Trophoblast cell (in vitro differentiated cells and primary cell): ENCODE data around the gene KRTAP2-3.
"Not testable (repeated sequence)": the region's sequence is repeated elsewhere in the genome, so short reads cannot be mapped to it uniquely, and the experiment has no call there.

Experiments used
- DNase-seq, 2 donors: peaks; one replicate each; pipeline ENCODE4 v3.0.0-alpha.2; 2016
- H2AFZ ChIP-seq: 2 replicates; pipeline ENCODE4 v1.6.1; 2013; ENCODE audit warnings: low read length, moderate library complexity, mild to moderate bottlenecking; ENCODE audit not compliant: insufficient read depth, poor library complexity
- H2AK5ac ChIP-seq: 2 replicates; pipeline ENCODE4 v1.6.1; 2013; ENCODE audit warnings: mild to moderate bottlenecking, low read length
- H2BK120ac ChIP-seq: 2 replicates; pipeline ENCODE4 v1.6.1; 2013; ENCODE audit warnings: low read length, mild to moderate bottlenecking, moderate library complexity; ENCODE audit not compliant: insufficient read depth, poor library complexity
- H2BK12ac ChIP-seq: 2 replicates; pipeline ENCODE4 v1.6.1; 2013; ENCODE audit warnings: mild to moderate bottlenecking, low read length, moderate library complexity
- H2BK5ac ChIP-seq: 2 replicates; pipeline ENCODE4 v1.6.1; 2013; ENCODE audit warnings: low read length, low read depth, moderate library complexity, mild to moderate bottlenecking; ENCODE audit not compliant: poor library complexity
- H3K14ac ChIP-seq: 2 replicates; pipeline ENCODE4 v1.6.1; 2013; ENCODE audit warnings: mild to moderate bottlenecking, low read length
- H3K18ac ChIP-seq: 2 replicates; pipeline ENCODE4 v1.6.1; 2013; ENCODE audit warnings: mild to moderate bottlenecking, low read length
- H3K23ac ChIP-seq: 2 replicates; pipeline ENCODE4 v1.6.1; 2013; ENCODE audit warnings: low read length
- H3K27ac ChIP-seq: 2 replicates; pipeline ENCODE4 v1.5.1; 2013; ENCODE audit warnings: low read depth, mild to moderate bottlenecking, inconsistent platforms, low read length, moderate library complexity
- H3K27me3 ChIP-seq: 2 replicates; pipeline ENCODE4 v1.6.1; 2013; ENCODE audit warnings: inconsistent platforms, mild to moderate bottlenecking, low read length, moderate library complexity; ENCODE audit not compliant: insufficient read depth
- H3K36me3 ChIP-seq, 2 experiments: 1 replicate in 1 of 2; 2 replicates in 1 of 2; pipeline ENCODE4 v1.6.1; 2013; ENCODE audit warnings: low read length in 2 of 2, mild to moderate bottlenecking in 2 of 2, moderate library complexity in 1 of 2; ENCODE audit not compliant: insufficient read depth in 2 of 2, control insufficient read depth in 1 of 2
- H3K4ac ChIP-seq: 2 replicates; pipeline ENCODE4 v1.6.1; 2013; ENCODE audit warnings: low read depth, mild to moderate bottlenecking, low read length, moderate library complexity
- H3K4me1 ChIP-seq, 2 experiments: 1 replicate in 1 of 2; 2 replicates in 1 of 2; pipeline ENCODE4 v1.6.1; 2013; ENCODE audit warnings: low read length in 2 of 2, mild to moderate bottlenecking in 2 of 2, moderate library complexity in 1 of 2; ENCODE audit not compliant: insufficient read depth in 2 of 2, control insufficient read depth in 1 of 2
- H3K4me2 ChIP-seq: 2 replicates; pipeline ENCODE4 v1.6.1; 2013; ENCODE audit warnings: inconsistent platforms, mild to moderate bottlenecking, low read length, moderate library complexity
- H3K4me3 ChIP-seq: 2 replicates; pipeline ENCODE4 v1.5.1; 2013; ENCODE audit warnings: mild to moderate bottlenecking, low read depth, low read length, inconsistent platforms
- H3K79me1 ChIP-seq: one replicate; pipeline ENCODE4 v1.6.1; 2013; ENCODE audit warnings: low read length
- H3K79me2 ChIP-seq: 2 replicates; pipeline ENCODE4 v1.6.1; 2013; ENCODE audit warnings: low read length, mild to moderate bottlenecking; ENCODE audit not compliant: control insufficient read depth, insufficient read depth, poor library complexity
- H3K9ac ChIP-seq: 2 replicates; pipeline ENCODE4 v1.6.1; 2013; ENCODE audit warnings: mild to moderate bottlenecking, low read length
- H3K9me3 ChIP-seq: 2 replicates; pipeline ENCODE4 v1.6.1; 2013; ENCODE audit warnings: low read depth, mild to moderate bottlenecking, control low read depth, inconsistent platforms, low read length; ENCODE audit not compliant: insufficient read depth
- H4K12ac ChIP-seq: 2 replicates; pipeline ENCODE4 v1.6.1; 2013; ENCODE audit warnings: low read depth, mild to moderate bottlenecking, low read length, moderate library complexity
- H4K8ac ChIP-seq: 2 replicates; pipeline ENCODE4 v1.6.1; 2013; ENCODE audit warnings: low read depth, mild to moderate bottlenecking, low read length, moderate library complexity
- H4K91ac ChIP-seq: one replicate; pipeline ENCODE4 v1.6.1; 2013; ENCODE audit warnings: low read depth, mild to moderate bottlenecking, low read length, moderate library complexity
- WGBS: extraction: QIAGEN DNeasy Blood & Tissue Kit; methylation state at CpG from one replicate; pipeline ENCODE4 v1.1.7; 2013; ENCODE audit warnings: missing lambda C conversion rate; ENCODE audit not compliant: insufficient read length, insufficient coverage; ENCODE audit errors: extremely low coverage; 5-methylcytosine and 5-hydroxymethylcytosine counted together

Gene KRTAP2-3

DNA sequence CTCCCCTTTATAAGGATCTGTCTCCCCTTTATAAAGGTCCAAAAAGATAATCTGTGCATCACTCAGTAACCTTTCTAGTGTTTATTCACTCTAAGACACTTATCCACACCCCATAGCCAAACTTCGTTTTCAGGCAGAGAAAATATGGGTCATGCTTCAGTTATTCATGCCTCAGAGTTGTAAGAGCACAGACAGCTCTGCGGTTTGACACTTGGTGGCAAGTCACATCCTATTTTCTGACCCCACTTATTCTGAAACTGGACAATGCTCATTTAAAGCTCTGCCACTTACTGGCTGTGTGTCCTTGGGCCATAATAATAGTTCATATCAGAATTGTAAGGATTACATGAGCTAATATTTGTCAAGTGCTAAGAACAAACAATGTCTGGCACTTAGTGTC lies 10.8 kb downstream of the KRTAP2-3 start:
- Histone ChIP-seq H3K23ac (no peak overlapping the region), H3K4me2 (peak overlapping the region; percentile 27), H3K9ac (no peak overlapping the region), H3K79me1 (peaks cover 5% of the 10 kb centered on the region), H3K18ac (no peak overlapping the region), H4K91ac (no peak overlapping the region), H2BK5ac (no peak overlapping the region), H2BK120ac (no peak overlapping the region), H2AFZ (no peak overlapping the region), H2AK5ac (no peak overlapping the region), H3K14ac (no peak overlapping the region), H3K27me3 (no peaks in the 10 kb centered on the region), H3K4me1 (peaks cover 5 to 6% of the 10 kb centered on the region in 2 experiments), H3K27ac (peak overlapping the region; percentile 80), H4K8ac (no peak overlapping the region), H4K12ac (no peak overlapping the region), H3K4me3 (no peak overlapping the region), H3K79me2 (no peaks in the 10 kb centered on the region), H3K4ac (no peak overlapping the region), H2BK12ac (no peak overlapping the region), H3K9me3 (no peaks in the 10 kb centered on the region), H3K36me3 (no peaks in the 10 kb centered on the region)
- peak; percentile 31 to 81 for DNase-seq
- no CpG with 5 or more reads among the region's 2 CpGs for WGBS

DNA sequence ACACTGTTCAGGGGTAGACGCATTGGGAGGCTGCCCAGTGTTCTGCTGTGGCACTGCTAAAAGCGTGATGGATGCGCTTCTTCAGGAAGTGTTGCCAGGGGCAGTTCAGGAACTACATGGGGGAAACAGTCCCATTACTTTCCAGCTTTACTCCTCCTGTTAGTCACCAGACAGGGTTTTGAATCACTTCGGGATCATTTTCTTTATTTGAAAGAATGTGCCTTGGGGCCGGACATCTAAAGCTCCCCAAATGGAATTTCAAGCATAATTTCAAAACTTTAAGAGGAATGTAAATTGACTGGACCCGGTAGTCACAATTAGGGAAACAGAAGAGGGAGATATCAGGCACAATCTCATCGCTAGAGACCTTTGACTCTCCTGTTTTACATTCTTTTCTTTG lies 11.5 kb downstream of the KRTAP2-3 start:
- Histone ChIP-seq H3K9ac (no peak overlapping the region), H4K91ac (peak overlapping the region; percentile 72), H3K9me3 (no peaks in the 10 kb centered on the region), H2BK120ac (no peak overlapping the region), H3K4me2 (peak overlapping the region; percentile 27), H2AFZ (no peak overlapping the region), H3K79me1 (peaks cover 5% of the 10 kb centered on the region), H3K18ac (no peak overlapping the region), H2BK12ac (no peak overlapping the region), H4K8ac (no peak overlapping the region), H3K14ac (peak overlapping the region; percentile 48), H3K23ac (no peak overlapping the region), H2BK5ac (peak overlapping the region; percentile 84), H3K36me3 (no peaks in the 10 kb centered on the region), H2AK5ac (no peak overlapping the region), H3K27ac (peak overlapping the region; percentile 81), H3K4me1 (peaks cover 5 to 6% of the 10 kb centered on the region in 2 experiments), H3K4me3 (no peak overlapping the region), H3K79me2 (no peaks in the 10 kb centered on the region), H3K4ac (no peak overlapping the region), H4K12ac (no peak overlapping the region), H3K27me3 (no peaks in the 10 kb centered on the region)
- peak; percentile 84 to 97 for DNase-seq
- WGBS: no CpG with 5 or more reads among the region's 7 CpGs

DNA sequence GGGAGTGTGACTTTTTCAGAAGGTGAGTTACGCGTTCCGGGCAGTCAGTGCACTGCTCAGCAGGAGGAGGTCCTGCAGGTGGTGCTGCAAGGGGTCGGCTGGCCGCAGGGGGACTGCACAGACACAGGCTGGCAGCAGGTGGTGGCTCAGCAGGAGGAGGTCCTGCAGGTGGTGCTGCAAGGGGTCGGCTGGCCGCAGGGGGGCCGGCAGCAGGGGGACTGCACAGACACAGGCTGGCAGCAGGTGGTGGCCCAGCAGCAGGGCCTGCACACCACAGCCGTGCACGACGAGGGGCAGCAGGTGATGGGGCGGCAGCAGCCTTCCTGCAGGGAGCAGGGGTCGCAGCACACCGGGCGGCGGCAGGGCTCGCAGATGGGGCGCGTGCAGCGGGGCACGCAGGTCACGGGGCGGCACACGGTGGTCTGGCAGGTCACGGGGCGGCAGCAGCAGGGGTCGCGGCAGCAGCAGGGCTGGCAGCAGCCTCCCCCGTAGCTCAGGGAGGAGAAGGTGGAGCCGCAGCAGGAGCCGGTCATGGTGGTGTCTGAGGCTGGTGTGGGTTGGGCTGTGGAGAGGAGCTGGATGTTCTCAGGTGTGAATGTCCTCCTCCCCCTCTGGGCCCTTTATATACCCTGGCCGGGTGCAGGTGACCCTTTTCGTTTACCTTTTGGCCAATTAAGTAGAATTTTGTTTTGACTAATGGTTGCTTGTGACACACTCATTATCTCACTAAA lies 13.0 kb downstream of the KRTAP2-3 start, which contains the start of gene KRTAP2-1:
Gene KRTAP2-1 (minus strand): TSS at position 582 of the 731 bp plus-strand sequence. CDS start 49 bp downstream, at position 533.
- Histone ChIP-seq H2BK5ac (peak within 1 kb of the TSS; percentile 84), H4K91ac (peak within 1 kb of the TSS; percentile 72), H2BK120ac (peak within 1 kb of the TSS; percentile 84), H2AK5ac (peak within 1 kb of the TSS; percentile 54), H4K8ac (peak within 1 kb of the TSS; percentile 23), H3K4ac (peak within 1 kb of the TSS; percentile 52), H3K14ac (peak within 1 kb of the TSS; percentile 66), H2BK12ac (peak within 1 kb of the TSS; percentile 88), H3K27ac (peak within 1 kb of the TSS; percentile 81), H3K18ac (peak within 1 kb of the TSS; percentile 57)
- H3K9me3 ChIP-seq, H3K36me3 ChIP-seq, H3K23ac ChIP-seq, H4K12ac ChIP-seq, H3K9ac ChIP-seq, H2AFZ ChIP-seq, DNase-seq, H3K27me3 ChIP-seq, H3K4me2 ChIP-seq, H3K4me3 ChIP-seq, H3K79me1 ChIP-seq, H3K4me1 ChIP-seq, H3K79me2 ChIP-seq: not testable (repeated sequence)
- WGBS: no CpG with 5 or more reads among the region's 33 CpGs

DNA sequence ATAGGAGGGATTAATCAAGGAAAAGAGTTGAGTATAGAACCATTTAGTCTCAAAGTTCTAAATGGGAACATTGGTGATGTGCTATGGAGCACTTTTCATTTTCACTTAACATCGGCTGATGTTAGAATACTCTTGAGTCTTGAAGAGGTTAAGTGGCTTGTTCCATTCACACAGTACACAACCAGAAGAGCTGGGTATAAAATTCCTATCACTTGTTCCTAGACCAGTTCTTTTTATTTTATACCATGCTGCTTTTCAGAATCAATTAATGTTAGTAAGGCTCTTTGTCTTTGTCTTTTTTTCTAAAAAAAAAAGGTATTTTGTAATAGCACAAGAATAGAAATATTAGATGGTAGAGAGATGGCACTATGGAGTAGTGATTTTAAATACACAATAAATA lies 17.0 kb downstream of the KRTAP2-3 start:
- Histone ChIP-seq H2AFZ (no peak overlapping the region), H2BK120ac (no peak overlapping the region), H3K36me3 (no peaks in the 10 kb centered on the region), H3K9me3 (no peaks in the 10 kb centered on the region), H3K79me1 (peaks cover 3% of the 10 kb centered on the region), H3K27me3 (no peaks in the 10 kb centered on the region), H4K8ac (no peak overlapping the region), H3K79me2 (no peaks in the 10 kb centered on the region), H3K23ac (no peak overlapping the region), H2BK5ac (no peak overlapping the region), H4K91ac (no peak overlapping the region), H3K9ac (no peak overlapping the region), H3K18ac (no peak overlapping the region), H3K4me3 (no peak overlapping the region), H3K27ac (no peak overlapping the region), H3K4ac (no peak overlapping the region), H2BK12ac (no peak overlapping the region), H3K4me2 (no peak overlapping the region), H2AK5ac (no peak overlapping the region), H3K14ac (no peak overlapping the region), H3K4me1 (peaks cover under 1 to 1% of the 10 kb centered on the region in 2 experiments), H4K12ac (no peak overlapping the region)
- no peak for DNase-seq
- WGBS: no CpG with 5 or more reads among the region's 1 CpG
